Limb (tissue), 2 donors: Measurements from ENCODE around the gene MAFB.

ENCODE experiments used
- DNase-seq, 2 donors: peaks; one replicate each; pipeline ENCODE4 v3.0.0-alpha.2; 2016; ENCODE audit errors: extremely low spot score in 2 of 2

The MAFB gene

GRCh38 chr20:40659567-40659966 lies 29.5 kb downstream of the MAFB start:
- DNase-seq: no peak

DNA sequence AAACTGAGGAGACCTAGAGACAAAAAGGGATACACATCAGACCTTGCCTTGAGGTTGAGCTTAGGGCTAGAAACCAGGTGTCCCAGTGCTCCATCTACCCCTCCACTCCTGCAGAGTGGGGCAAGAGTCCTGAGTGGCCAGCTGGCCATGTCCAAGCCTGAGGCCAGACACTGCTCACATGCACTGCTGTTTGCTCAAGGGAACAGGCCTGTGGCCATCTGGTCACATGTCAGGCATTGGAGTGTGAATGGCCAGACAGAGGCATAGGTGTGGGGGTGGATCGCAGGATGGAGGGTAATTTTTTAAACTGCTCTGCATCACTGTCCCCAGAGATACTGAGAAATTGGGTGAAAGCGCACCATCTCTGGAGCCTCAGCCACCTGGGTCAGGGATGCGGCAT lies 30.5 kb downstream of the MAFB start:
- no peak for DNase-seq

DNA sequence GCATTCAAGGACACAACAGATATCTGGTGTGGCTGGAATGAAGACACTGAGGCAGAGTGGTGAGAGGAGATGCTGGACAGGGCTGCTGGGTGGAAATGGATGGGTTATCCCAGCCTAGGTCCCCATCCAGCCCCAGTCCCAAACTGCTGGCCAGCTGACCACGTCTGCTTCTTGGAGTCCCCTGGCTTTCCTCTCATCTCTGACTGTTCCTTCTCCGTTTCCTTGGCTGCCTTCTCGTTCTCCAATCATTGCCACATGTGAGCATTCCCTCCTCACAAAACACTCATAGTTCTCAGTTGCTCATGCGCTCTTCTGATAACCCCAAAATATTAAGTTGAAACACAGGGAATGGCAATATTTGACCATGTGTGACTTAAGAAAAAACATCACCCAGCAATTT lies 31.5 kb downstream of the MAFB start:
- DNase-seq: no peak

DNA sequence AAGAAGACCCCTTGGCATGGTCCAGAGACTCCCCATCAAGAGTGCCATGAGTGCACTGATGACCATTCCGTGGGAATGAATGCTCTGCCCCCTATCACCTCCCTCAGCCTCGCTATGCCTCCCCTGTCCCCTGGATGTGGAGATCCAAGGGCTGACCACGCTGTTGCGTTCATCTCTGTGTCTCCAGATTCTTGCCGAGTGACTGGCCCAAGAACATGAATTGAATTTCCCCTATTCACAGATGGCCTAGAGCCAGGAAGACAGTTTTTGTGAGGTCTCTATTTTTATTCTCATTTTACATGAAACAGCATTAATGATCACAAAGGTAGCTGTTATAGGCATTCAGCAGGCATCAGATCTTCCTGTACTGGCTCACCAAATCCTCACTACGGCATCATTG lies 33.6 kb downstream of the MAFB start:
- no peak for DNase-seq

DNA sequence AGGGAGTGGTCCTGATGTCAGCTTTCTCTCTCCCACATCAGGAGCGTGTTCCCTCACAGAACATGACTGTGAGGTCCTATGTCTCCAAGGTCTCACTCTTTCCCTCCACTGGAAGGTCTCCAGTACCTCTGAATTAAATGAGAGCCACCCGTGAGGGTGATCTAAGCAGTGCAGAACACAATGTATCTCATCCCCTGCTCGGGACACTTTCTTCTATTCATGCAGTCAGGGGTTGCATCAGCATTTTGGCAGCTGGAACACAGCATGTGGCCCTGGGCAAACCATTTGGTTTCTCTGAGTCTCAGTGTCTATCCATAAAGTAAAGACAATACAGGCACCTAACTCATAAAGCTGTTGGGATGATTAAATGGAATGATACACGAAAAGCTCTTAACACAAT lies 34.2 kb downstream of the MAFB start:
- no peak for DNase-seq

- peak; percentile 30 to 48 for DNase-seq
Observed at GRCh38 chr20:40652441-40652987, 36.5 kb downstream of the MAFB start.

- no peak for DNase-seq
Observed at GRCh38 chr20:40651151-40651550, 37.9 kb downstream of the MAFB start.

DNA sequence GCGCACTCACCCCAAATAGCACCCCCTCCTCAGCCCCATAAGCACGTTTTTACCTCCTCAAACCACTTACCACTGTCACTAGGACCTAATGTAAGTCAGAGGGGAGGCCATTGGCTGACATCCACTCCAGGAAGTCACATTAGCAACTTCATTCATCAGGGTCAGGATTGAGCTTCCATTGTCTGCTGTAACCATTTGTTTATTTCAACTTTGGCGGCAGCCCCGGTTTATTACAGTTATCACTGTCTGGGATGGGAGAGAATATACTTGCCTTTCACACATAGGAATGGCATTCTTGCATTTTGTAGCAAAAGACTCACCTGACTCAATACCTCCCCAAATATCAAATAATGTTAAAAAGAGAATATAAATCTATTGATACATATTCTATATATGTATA lies 38.3 kb downstream of the MAFB start:
- DNase-seq: no peak

DNA sequence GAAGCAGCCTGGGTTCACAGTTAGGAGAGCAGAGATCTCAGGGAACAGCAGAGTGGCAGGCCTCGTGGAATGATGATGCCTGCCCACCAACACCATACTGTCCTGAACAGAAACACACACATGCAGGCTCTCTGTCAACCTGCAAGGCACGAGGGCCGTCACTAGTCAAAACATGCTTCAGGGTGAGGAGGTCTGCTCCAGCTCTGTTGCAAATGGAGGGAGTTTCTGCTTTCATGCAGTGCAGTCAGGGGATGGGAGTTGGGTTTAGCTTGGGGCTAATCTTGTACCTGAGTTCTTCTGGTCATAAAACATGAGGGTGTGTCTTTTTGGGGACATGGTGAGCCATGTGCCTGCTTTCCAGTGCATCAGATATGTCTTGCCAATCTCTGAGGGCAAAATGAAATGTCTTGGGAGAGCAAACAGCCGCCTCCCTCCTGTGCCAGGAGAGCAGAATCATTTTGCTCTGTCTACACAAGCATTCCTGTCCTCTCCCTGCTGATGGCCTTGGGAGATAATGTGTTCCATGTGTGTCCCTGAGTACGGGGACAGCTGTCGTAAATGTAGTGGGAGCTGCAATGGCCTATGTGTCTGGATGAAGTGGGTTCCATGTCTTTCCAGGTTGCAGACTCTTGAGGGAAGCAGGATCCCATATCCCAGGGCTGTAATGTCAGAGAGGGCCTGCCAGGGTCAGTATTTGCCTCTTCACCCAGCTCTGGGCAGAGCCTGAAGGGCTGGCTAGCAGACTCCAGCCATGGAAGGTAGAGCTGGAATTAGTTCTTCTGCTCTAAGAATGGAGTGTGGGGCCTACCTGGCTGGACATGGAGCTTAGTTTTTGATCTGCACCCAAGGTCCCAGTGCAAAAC lies 40.6 kb downstream of the MAFB start:
- DNase-seq: no peak

DNA sequence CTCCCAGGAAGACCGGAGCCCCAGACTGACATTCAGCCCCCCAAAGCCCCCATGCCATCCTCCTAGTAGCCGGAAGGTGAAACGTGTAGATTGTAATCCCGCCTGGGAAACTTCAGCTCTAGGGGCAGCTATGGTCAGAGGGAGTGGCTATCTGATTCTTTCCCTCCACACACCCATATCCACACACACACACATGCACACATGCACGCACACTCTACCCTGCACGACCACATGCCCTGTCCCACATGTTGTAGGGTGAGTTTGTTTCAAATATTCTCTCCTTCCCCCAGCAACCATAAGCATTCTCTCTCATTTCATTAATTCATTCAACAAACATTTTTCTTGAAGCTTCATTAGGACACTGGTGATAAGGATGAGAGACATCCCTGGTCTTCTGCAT lies 42.2 kb downstream of the MAFB start:
- no peak for DNase-seq

GRCh38 chr20:40646361-40646760 lies 42.7 kb downstream of the MAFB start:
- peak in 1 of 2 donors; percentile 37 for DNase-seq

DNA sequence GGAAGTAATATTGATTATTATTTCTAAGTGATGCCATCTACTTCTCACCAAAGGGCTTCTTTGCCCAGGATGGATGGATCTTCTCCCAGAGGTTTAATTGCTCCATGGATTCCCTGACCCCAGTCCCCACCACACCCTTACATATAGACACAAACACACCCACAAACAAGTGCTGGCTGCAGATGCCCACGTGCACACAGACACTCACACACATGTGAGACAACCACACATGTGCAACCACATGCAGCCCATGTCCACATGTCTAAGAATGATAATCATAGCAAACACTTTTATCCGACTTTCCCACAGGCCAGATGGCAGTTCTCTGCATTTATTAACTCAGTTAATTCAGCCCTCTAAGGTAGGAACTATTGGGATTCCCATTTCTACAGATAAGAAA lies 44.2 kb downstream of the MAFB start:
- no peak for DNase-seq

GRCh38 chr20:40643891-40644290 lies 45.1 kb downstream of the MAFB start:
- DNase-seq: no peak

GRCh38 chr20:40641809-40642208 lies 47.2 kb downstream of the MAFB start:
- no peak for DNase-seq

DNA sequence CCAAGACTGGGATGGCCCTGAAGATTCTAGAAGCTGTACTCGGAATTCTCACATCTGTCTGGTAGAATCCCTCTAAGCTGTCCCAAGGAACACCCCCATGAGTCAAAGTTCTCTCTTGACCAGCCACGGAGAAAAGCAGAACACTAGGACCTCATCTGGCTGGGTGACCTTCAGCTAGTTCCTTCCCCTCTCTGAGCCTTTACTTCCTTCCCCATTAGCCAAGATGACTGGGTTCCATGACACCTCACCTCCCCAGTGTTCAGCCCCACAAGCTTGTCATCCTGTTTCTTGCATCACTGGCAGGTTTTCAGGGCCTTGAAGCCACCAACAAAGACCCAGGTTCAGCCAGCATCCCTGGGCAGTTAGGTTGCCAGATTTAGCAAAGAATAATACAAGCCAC lies 47.8 kb downstream of the MAFB start:
- no peak for DNase-seq

GRCh38 chr20:40640667-40641066 lies 48.4 kb downstream of the MAFB start:
- DNase-seq: no peak

- no peak for DNase-seq
Observed at GRCh38 chr20:40639676-40640355, 49.2 kb downstream of the MAFB start.

GRCh38 chr20:40639132-40639531 lies 49.9 kb downstream of the MAFB start:
- no peak for DNase-seq

DNA sequence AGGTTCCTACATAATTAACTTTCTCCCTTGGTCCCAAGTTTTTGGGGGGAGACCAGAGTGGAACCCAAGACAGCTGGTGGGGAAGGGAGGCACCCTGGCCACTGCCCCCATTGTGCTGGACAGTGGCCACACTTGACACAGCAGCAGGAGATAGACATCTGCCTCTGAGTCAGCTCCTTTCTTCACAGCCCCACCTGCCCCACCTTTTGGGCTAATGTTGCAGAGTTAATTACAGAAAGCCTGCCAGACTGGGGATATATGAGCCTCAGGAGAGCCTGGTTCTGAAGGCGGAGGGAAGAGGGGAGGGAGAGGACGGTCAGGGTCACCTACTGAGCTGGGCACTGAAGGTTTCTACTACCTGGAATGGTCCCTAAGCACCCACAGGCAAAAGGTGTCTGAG lies 50.6 kb downstream of the MAFB start:
- no peak for DNase-seq

DNA sequence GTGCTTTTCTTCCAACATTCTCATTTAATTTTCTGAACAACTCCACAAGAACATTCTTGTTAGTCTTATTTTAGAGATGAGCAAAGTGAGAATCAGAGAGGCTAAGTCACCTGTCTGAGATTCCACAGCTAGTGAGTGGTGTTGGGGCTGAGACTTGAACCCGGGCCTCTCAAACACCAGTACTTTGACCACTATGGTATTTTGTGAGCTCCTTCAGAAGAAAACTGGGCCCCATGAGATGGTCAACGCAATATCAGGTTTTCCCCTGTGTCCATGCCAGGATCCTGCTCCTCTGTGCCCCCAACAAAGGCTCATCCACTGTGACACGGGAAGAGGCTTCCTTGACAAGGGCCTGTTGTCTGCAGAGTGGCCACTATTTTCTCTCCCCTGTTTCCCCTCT lies 51.9 kb downstream of the MAFB start:
- DNase-seq: no peak

DNA sequence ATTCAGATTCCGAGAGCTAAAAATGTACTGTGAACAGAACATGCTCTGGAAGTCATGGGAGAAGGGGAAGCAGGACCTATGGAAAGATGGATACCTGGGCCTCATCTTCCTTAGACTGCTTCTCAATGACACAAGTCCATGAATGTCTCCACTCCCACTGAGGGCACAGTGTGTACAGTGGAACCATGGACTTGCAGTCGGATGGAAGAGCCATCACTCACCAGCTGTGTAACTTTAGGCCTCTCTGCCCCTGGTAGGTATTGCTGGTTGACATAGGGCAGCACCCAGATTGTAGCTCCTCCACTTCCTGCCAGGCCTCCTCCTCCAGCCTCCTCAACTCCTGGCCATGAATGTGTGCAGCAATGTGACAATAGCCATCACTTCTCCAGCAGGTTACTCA lies 52.5 kb downstream of the MAFB start:
- no peak for DNase-seq

DNA sequence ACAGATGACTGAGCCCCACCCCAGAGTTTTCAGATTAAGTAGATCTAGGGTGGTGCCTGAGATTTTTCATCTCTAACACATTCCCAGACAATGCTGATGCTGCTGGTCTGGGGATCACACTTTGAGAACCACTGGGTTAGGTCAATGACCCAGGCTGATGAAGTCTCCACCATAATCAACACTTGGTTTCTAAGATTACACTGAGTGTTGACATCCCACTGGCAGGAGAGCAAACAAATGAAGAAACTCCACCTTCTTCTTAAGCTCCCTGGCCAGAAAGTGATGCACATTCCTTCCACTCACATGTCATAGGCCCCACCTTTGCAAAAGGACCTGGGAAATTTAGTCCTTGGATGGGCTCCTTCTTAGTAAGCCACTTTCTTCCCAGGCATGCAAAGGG lies 53.1 kb downstream of the MAFB start:
- no peak for DNase-seq
